NCI-H345 (cell line): ENCODE results near the gene WIZ.
"Not testable (repeated sequence)": the region's sequence is repeated elsewhere in the genome, so short reads cannot be mapped to it uniquely, and the experiment has no call there.

ENCODE experiments used
- DNase-seq: peaks from one replicate; lab custom pipeline; 2025; lab: John Stamatoyannopoulos, UW

WIZ gene, protein sequence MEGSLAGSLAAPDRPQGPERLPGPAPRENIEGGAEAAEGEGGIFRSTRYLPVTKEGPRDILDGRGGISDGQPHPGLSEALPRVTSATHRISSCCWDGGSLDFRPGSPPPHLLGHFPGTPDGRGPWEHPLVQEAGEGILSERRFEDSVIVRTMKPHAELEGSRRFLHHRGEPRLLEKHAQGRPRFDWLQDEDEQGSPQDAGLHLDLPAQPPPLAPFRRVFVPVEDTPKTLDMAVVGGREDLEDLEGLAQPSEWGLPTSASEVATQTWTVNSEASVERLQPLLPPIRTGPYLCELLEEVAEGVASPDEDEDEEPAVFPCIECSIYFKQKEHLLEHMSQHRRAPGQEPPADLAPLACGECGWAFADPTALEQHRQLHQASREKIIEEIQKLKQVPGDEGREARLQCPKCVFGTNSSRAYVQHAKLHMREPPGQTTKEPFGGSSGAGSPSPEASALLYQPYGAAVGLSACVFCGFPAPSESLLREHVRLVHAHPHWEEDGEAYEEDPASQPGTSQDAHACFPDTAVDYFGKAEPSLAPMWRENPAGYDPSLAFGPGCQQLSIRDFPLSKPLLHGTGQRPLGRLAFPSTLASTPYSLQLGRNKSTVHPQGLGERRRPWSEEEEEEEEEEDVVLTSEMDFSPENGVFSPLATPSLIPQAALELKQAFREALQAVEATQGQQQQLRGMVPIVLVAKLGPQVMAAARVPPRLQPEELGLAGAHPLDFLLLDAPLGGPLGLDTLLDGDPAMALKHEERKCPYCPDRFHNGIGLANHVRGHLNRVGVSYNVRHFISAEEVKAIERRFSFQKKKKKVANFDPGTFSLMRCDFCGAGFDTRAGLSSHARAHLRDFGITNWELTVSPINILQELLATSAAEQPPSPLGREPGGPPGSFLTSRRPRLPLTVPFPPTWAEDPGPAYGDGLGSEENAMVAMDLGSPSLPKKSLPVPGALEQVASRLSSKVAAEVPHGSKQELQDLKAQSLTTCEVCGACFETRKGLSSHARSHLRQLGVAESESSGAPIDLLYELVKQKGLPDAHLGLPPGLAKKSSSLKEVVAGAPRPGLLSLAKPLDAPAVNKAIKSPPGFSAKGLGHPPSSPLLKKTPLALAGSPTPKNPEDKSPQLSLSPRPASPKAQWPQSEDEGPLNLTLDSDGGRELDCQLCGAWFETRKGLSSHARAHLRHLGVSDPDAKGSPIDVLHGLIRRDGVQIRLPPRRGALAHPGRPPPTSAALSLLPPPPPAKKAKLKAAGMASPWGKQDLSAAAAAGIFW (N-terminal part only)

DNA sequence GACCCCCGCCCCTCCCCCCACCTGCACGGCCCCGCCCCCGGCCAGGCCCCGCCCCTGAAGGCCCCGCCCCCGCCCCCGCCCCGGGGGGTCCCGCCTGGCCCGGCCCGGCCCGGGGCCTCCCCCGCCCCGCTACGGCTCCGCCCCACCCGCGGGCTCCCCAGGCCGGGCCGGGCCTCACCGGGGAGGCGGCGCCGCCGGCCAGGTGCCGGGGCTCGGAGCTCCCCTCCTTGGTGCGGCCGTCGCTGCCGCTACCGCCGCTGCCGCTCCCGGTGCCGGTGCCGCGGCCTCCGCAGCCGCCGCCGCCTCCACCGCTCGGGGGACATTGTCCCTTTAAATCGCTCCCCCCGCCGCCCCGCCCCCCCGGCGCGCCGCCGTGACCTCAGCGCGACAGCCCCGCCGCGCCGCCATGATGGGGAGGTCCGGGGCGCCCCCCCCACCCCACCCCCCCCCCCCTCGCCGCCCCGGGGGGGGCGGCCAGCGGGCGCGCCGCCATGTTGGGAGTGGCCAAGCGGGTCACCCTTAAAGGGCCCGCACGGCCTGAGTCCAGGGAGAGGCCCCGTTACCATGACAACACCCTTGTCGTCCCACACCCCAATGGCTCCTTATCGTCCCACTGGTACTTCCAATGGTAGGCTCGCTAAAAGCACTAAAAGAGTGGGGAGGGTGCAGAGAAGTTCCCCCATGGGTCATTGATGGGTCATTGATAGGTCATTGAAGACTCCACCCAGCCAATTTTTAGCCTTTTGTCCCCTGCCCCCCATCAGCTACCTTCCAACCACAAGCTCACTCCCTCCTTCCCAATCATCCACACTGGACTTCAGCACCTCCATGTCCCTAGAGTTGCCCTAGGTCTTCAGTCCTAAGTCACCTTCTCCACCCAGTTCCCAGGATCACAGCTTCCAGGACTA is at the start of gene WIZ:
Gene WIZ (minus strand): TSS at position 337 of the 908 bp plus-strand sequence. CDS start 1,649 bp downstream, outside the sequence.
- peak; percentile 51 for DNase-seq

DNA sequence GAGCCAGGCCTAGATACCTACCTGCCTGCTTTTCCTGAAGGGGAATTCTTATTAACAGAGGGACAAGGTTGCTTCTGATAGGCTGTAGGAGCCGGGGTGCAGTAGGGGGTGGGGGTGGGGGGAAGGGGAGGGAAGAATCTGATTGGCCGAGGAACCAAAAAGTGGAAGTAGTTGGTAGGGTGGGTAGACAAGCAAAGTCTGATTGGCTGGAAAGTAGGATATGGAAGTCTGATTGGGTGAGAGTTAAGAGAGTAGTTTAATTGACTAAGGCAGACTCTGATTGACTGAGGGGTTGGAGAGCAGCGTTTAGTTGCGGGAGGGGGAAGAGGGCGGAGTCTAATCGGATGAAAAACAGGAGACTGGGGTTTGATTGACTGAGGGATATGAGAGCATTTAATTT is 49.2 kb upstream of the WIZ start:
- no peak for DNase-seq

GRCh38 chr19:15498156-15498858 is 48.6 kb upstream of the WIZ start:
- DNase-seq, result no peak

GRCh38 chr19:15495151-15495550 is 45.4 kb upstream of the WIZ start:
- DNase-seq, result no peak

- no peak for DNase-seq
These were observed 38.9 kb upstream of the WIZ start for GRCh38 chr19:15488489-15489226.

DNA sequence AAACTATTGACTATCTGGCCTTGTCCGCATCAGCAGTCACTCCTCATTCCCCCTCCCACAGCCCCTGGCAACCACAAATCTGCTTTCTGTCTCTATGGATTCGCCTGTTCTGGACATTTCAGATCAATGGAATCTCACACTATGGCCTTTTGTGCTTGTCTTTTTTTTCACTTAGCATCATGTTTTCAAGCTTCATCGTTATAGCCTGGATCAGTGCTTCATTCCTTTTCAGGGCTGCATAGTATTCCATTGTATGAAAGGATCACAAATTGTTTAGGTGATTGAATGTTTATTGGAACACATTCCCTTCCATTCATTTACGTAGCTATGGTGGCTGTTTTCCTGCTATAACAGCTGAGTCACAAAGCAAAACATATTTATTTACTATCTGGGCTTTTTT is 37.3 kb upstream of the WIZ start:
- no peak for DNase-seq

GRCh38 chr19:15485768-15486167 is 36.0 kb upstream of the WIZ start:
- DNase-seq, result not testable (repeated sequence)

DNA sequence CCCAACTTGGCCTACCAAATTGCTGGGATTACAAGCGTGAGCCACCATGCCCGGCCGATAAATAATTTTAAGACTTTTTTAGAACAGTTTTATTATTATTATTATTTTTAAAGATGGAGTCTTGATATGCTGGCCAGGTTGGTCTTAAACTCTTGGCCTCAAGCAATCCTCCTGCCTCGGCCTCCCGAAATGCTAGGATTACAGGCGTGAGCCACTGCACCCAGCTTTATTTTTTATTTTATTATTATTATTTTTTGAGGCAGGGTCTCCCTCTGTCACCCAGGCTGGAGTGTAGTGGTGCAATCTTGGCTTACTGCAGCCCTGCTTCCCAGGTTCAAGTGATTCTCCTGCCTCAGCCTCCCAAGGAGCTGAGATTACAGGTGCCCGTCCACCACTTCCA is 31.2 kb upstream of the WIZ start:
- not testable (repeated sequence) for DNase-seq

DNA sequence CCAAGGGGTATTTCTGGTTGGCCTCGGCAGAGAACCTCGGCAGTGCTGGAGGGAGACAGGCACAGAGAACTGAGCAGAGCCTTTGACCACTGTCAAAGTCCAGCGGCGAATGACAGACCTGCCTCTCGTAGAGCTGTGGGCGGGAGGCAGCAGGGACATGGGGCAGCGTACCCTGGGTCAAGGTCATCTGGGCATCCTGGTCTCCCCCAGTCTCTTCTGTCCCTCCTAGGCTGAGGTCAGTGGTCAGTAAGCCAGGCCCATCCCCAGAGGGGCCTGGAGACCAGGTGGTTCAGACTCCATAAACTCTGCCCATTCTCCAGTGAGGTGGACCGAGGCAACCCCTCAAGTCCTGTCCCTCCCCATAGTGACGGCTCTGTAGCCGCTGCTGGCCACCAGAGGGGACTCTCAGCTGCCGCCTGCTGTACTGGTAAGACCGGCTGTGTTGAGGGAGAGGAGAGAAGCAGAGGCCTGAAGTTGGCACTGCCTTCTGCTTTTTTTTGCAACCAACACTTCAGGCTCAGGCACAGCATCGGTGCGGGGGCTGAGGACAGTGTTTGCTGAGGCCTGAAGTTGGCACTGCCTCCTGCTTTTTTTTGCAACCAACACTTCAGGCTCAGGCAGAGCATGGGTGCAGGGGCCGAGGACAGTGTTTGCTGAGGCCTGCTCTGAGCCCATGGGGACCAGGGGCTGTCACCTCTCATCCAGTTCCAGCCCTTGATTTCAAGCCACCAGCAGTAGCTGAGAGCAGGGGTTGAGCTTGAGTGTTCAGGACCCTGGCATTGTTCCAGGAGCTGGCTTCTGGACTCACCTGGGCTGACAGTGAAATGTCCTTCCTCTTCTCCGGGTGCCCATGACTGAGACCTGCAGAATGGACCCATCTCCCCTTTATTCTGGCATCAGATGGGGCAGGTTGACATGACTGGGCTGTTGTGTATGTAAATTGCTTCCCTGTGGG is 29.9 kb upstream of the WIZ start, which contains the start of gene PGLYRP2:
Gene PGLYRP2 (minus strand): TSS at position 111 of the 955 bp plus-strand sequence. CDS start 130 bp downstream, outside the sequence.
- DNase-seq, result no peak

GRCh38 chr19:15476325-15476724 is 26.6 kb upstream of the WIZ start:
- DNase-seq, result no peak

- no peak for DNase-seq
These were observed 25.9 kb upstream of the WIZ start for GRCh38 chr19:15475611-15476010.

DNA sequence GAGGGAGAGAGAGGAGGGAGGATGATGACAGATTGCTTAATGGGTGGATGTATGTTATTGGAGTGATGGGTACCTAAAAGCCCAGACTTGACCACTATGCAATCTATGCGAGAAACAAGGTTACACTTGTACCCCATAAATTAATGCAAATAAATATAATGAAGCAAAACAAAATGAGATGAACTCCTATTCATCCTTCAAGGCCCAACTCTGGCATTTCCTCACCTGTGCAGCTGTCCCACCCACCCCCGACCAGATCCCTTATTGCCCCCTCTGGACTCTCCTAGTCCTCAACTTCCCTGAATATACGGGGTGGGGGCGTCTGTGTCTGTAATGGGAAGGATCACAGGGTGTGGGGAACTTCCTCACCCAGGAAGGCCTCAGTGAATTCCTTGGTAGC is 25.4 kb upstream of the WIZ start:
- DNase-seq, result no peak

DNA sequence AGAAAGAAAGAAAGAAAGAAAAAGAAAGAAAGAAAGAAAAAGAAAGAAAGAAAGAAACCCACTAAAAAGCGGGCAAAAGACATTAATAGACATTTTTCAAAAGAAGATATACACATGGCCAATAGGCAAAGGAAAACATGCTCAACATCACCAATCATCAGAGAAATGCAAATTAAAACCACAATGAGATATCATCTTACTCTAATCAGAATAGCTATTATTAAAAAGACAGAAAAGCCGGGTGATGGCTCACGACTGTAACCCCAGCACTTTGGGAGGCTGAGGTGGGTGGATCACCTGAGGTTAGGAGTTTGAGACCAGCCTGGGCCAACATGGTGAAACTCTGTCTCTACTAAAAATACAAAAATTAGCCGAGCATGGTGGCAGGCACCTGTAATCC is 24.1 kb upstream of the WIZ start:
- DNase-seq, result not testable (repeated sequence)

DNA sequence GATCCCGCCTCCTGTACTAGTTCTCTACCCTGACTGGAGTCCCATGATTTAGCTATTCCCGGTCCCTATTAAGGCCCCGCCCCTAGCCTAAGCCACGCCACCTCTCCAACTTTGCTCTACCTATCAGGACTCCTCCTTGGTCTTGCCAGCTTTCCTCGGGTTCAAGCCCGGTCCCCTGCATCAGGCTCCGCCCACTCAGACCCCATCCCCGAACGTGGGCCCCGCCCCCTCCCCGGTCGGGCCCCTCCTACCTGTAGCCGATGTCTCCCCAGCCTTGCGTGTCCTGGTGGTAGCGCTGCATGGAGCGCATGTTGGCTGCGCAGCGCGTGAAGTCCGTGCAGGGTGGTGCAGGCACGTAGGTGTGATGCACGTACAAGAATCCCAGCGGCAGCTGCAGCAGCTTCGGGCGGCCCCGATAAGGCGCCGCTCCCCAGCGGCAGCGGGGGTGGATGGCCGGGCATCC is 21.9 kb upstream of the WIZ start:
- no peak for DNase-seq

DNA sequence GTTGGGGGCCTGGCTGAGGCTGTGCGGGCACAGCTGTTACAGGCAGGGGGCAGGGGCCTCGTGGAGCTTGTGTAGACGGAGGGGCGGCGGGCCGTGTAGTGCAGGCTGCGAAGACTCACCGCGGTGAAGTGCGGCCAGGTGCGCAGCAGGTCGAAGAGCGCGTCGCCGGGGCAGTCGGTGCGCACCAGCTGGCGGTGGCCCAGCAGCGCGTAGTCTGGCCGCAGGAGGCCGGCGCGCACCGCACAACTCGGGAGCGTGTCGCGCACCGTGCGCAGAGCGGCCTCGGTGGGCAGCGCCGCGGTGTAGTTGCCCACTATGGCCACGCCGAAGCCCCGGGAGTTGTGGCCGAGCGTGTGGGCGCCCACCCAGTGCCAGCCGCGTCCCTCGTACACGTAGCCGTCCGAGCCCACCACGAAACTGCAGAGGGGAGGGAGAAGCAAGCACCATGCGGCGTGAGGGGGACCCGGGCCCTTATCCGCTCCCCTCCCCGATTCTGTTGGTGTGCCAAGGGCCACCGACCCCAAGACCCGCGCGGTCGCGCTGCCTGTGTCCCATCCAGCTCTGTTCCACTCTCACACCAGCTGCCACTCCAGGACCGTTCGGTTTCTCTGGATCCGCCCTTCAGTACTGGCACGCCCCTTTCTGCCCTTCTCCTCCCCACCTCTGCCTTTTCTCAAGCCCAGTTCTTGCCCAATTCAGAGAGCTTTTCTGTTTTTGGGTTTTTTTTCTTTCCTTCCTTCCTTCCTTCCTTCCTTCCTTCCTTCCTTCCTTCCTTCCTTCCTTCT is 19.9 kb upstream of the WIZ start:
- no peak for DNase-seq

DNA sequence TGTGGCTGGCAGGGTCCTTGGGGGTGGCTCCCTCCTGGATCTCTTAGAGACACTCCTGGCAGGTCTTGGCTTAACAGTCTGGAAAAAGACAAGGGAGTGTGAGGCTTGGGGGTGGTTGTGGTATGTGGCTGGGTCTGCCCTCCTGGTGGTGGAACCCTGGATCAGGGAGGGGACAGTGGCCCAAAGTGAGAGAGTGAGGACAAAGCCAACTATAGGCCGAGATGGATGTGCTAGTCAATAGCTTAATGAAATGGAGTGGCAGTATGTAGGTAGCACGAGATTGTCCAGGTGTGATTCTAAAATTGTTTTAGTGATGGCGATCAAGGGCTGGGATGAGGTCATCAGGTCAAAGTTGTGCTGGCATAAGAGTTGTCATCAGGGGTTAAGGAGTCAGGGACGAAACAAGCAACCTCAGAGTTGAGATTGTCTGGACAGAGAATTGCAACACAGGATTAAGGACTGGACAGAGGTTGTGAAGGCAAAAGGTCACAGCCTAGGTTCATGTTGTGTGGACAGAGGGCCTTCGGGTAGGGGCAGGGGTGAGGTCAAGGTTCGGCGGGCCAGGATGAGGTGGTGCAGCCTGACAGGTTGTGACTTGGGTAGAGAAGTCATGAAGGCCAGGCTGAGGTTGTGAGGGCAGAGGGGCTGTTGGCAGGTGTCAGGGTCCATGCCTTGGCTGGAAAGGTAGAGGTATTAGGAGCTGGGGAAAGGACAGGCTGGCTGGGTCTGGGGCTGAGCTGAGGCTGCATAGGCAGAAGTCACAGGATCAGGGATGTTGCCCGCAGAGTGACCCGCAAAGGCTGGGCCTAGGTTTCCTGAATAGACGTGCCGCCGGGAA is 19.1 kb upstream of the WIZ start:
- DNase-seq, result no peak
